ENCODE measurements around the gene ETNK2.

DNA sequence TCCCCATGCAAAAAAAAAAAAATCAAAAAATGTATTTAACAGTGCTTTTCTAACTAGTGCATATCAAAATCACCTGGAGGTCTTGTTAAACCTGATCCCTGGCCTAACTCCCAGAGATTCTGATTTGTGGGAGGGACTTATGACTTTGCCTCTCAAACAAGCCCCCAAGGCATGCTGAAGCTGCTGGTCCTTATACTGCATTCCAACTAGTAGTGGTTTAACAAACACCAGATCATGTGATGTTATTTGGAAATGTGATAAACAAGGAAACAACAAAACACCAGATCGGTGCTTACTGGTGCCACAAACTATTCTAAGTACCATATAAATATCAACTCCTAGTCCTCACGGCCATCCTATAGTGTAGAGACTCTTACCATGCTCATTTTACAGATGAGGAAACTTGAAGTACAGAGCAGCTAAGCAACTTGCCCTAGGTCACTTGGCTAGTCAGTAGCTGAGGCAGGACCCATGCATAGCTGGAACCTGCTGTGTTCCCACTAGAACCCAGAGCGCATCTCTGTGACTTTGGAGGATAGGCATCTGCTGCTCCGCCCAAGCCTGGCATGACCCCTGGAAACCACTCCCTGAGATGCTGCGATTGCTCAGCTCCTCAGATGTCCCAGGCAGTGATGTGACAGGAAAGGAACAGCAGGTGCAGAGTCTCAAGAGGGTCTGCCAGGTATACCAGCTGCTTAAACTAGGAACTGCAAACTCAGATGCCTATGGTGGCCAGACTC, 40.8 kb downstream of the ETNK2 start:
- no peak for TF ChIP-seq ZNF274 (IDR thresholded peaks at IDR 0.05; ENCODE audit: low read depth, low read length)
- no peak for TF ChIP-seq YY1 (IDR thresholded peaks at IDR 0.05; ENCODE audit: insufficient read depth, insufficient read length)
- TF ChIP-seq SUZ12 (IDR thresholded peaks at IDR 0.05; ENCODE audit: extremely low read depth, insufficient read depth, insufficient read length), result no peak

All from NT2/D1 (cell line).